K562 (cell line): ENCODE measurements around the gene GAPDH. TPM values are rescaled to one million over a fixed set of nuclear protein-coding genes. Genes with fewer than 3 reads are reported as not detected.

ENCODE experiments used
- ATAC-seq: fragments of 200-7000 bp; cut with Tn5 transposase; 3 replicates; pipeline ENCODE4 v1.9.1; 2020; ENCODE audit warnings: moderate library complexity
- BruUV-seq: library from RNA; stranded (reverse); fragments of 400-500 nt; replicated peaks from 2 replicates; lab custom pipeline; 2021; lab: Mats Ljungman, UMichigan
- CTCF ChIA-PET: fragments of 300-600 bp; formaldehyde crosslinking; extraction: SDS; loops from one replicate; lab custom pipeline; 2021; ENCODE audit warnings: low intra/inter-chr PET ratio; lab: Yijun Ruan, JAX
- POLR2A ChIA-PET: fragments of 300-600, 350-650 bp; sonication (Branson Sonifier 250); formaldehyde crosslinking; extraction: SDS; loops from one replicate; lab custom pipeline; 2021; ENCODE audit warnings: antibody characterized with exemption, inconsistent platforms; lab: Yijun Ruan, JAX
- DNase-seq, 4 experiments: peaks; one replicate each; pipeline versions ENCODE4 v3.0.0 to v3.0.0-alpha.2; 2011 to 2018; ENCODE audit warnings: low spot score in 3 of 4, mixed read lengths in 3 of 4; ENCODE audit errors: extremely low read depth in 1 of 4
- FAIRE-seq: peaks from 2 replicates; lab custom pipeline; 2011; peaks lifted over from hg19 to GRCh38; lab: Jason Lieb, UNC
- H2AFZ ChIP-seq: 2 replicates; pipeline ENCODE4 v1.6.0; 2011; ENCODE audit warnings: low read depth, low read length, control low read depth, inconsistent platforms
- H3K27ac ChIP-seq: fragments of 200-600 bp; 3 replicates; pipeline ENCODE4 v1.8.0; 2011; ENCODE audit warnings: low read depth, mild to moderate bottlenecking, control low read depth, inconsistent platforms, low read length, moderate library complexity, mixed read lengths; ENCODE audit errors: extremely low read depth
- H3K27me3 ChIP-seq, 2 experiments: fragments of 300-600 bp in 1 of 2; 2 replicates in 1 of 2; 3 replicates in 1 of 2; pipeline versions ENCODE4 v1.6.0 to v1.8.0; 2011; ENCODE audit warnings: inconsistent platforms in 2 of 2, low read length in 2 of 2, mild to moderate bottlenecking in 1 of 2, mixed read lengths in 1 of 2, moderate library complexity in 1 of 2; ENCODE audit not compliant: control insufficient read depth in 2 of 2, insufficient read depth in 2 of 2
- H3K36me3 ChIP-seq: fragments of 300-600 bp; 3 replicates; pipeline ENCODE4 v1.8.0; 2011; ENCODE audit warnings: mild to moderate bottlenecking, low read length, inconsistent platforms; ENCODE audit not compliant: control insufficient read depth, insufficient read depth
- H3K4me1 ChIP-seq, 2 experiments: fragments of 200-600 bp in 1 of 2; replicated peaks in 1 of 2; 2 replicates in 1 of 2; 3 replicates in 1 of 2; pipeline versions ENCODE4 v1.5.1 to v1.8.0; 2011; ENCODE audit warnings: inconsistent platforms in 2 of 2, low read length in 2 of 2, mild to moderate bottlenecking in 1 of 2, mixed read lengths in 1 of 2, moderate library complexity in 1 of 2; ENCODE audit not compliant: control insufficient read depth in 2 of 2, insufficient read depth in 2 of 2
- H3K4me2 ChIP-seq: 2 replicates; pipeline ENCODE4 v1.6.1; 2011; ENCODE audit warnings: low read length, control low read depth, inconsistent platforms, mixed read lengths; ENCODE audit not compliant: insufficient read depth
- H3K4me3 ChIP-seq: fragments of 200-600 bp; sonication (generic), shearing (Covaris generic); 2 replicates; pipeline ENCODE4 v1.5.1; 2016; ENCODE audit warnings: control low read depth, inconsistent platforms
- H3K79me2 ChIP-seq: fragments of 200-600 bp; 3 replicates; pipeline ENCODE4 v1.8.0; 2011; ENCODE audit warnings: low read length, inconsistent platforms; ENCODE audit not compliant: control insufficient read depth, insufficient read depth
- H3K9ac ChIP-seq, 2 experiments: 2 replicates each; pipeline versions ENCODE4 v1.6.0 to v1.6.1; 2011; ENCODE audit warnings: low read depth in 2 of 2, low read length in 2 of 2, control low read depth in 1 of 2, inconsistent platforms in 1 of 2, mild to moderate bottlenecking in 1 of 2, mixed read lengths in 1 of 2; ENCODE audit not compliant: insufficient read depth in 1 of 2
- H3K9me1 ChIP-seq: one replicate; pipeline ENCODE4 v1.6.0; 2011; ENCODE audit warnings: inconsistent platforms, mild to moderate bottlenecking, low read length, moderate library complexity; ENCODE audit not compliant: control insufficient read depth, insufficient read depth
- H3K9me3 ChIP-seq: replicated peaks from 2 replicates; pipeline ENCODE4 v1.5.1; 2011; ENCODE audit warnings: low read depth, low read length, inconsistent platforms; ENCODE audit not compliant: control insufficient read depth, insufficient read depth
- H4K20me1 ChIP-seq: replicated peaks from 2 replicates; pipeline ENCODE4 v1.6.1; 2011; ENCODE audit warnings: low read length, inconsistent platforms, mixed read lengths; ENCODE audit not compliant: control insufficient read depth, insufficient read depth
- CBFA2T2 ChIP-seq: fragments of 450-650 bp; conservative IDR thresholded peaks from 2 replicates; pipeline ENCODE4 v1.6.1; 2017; ENCODE audit warnings: mild to moderate bottlenecking
- JUND ChIP-seq, 2 experiments: IDR thresholded peaks; 2 replicates in 1 of 2; 3 replicates in 1 of 2; pipeline ENCODE4 v1.6.1; 2011; ENCODE audit warnings: borderline replicate concordance in 2 of 2, low read depth in 2 of 2, low read length in 2 of 2, improper control_type of control experiment in 1 of 2, missing biosample characterization in 1 of 2, missing genetic modification characterization in 1 of 2, missing genetic modification reagents in 1 of 2
- KLF13 ChIP-seq: fragments of 450-650 bp; IDR thresholded peaks from 2 replicates; pipeline ENCODE4 v1.6.1; 2016; ENCODE audit warnings: missing genetic modification characterization, low read depth, mild to moderate bottlenecking, missing compliant biosample characterization, moderate library complexity, borderline replicate concordance
- SPI1 ChIP-seq: IDR thresholded peaks from 2 replicates; pipeline ENCODE4 v1.6.1; 2011; ENCODE audit warnings: low read depth, low read length, control low read depth, borderline replicate concordance
- TAF9B ChIP-seq: fragments of 450-650 bp; IDR thresholded peaks from 2 replicates; pipeline ENCODE4 v1.6.1; 2018; ENCODE audit warnings: mild to moderate bottlenecking; ENCODE audit not compliant: partially characterized antibody
- TARDBP ChIP-seq: fragments of 450-650 bp; IDR thresholded peaks from 2 replicates; pipeline ENCODE4 v1.6.1; 2016
- ZNF316 ChIP-seq: fragments of 450-650 bp; IDR thresholded peaks from 2 replicates; pipeline ENCODE4 v1.6.1; 2016
- WGBS: fragments of 100-300 bp; shearing (Covaris generic); methylation state at CpG from one replicate; pipeline ENCODE4 v1.1.6; 2016; ENCODE audit warnings: low coverage, mixed read lengths; ENCODE audit not compliant: insufficient coverage; ENCODE audit errors: missing lambda C conversion rate; 5-methylcytosine and 5-hydroxymethylcytosine counted together
- in situ Hi-C: fragments of 300-500 bp; cut with MboI; formaldehyde crosslinking; loops from 4 replicates; pipeline ENCODE4 v1.15.0; 2018; ENCODE audit warnings: inconsistent platforms, mixed read lengths
- intact Hi-C: fragments of 100-400 bp; cut with micrococcal nuclease; formaldehyde crosslinking; loops from 2 replicates; pipeline ENCODE4 v1.14.2; 2022
- polyA plus RNA-seq, 8 experiments: library from polyadenylated mRNA; depleted of rRNA in 4 of 8; stranded (reverse) in 5 of 8; unstranded in 3 of 8; fragments of >200 nt; fragmentation: Nextera tagmentation in 2 of 8; fragmentation: Illumina TruSeq in 1 of 8; extraction: Ambion mirVana in 2 of 8; extraction: Trizol in 1 of 8; gene quantifications; 2 replicates each; pipeline versions ENCODE4 v1.2.1 to v1.2.3, GENCODE V29; 2011 to 2014; ENCODE audit warnings: inconsistent platforms in 1 of 8, missing spikeins in 1 of 8
- total RNA-seq, 7 experiments: library from RNA; depleted of rRNA in 6 of 7; stranded (reverse); fragments of >200 nt in 6 of 7; fragmentation: Illumina TruSeq in 2 of 7; extraction: Trizol in 2 of 7; gene quantifications; 2 replicates each; pipeline versions ENCODE4 v1.2.1 to v1.2.3, GENCODE V29; 2011 to 2021; ENCODE audit warnings: low replicate concordance in 1 of 7
- TF ChIP-seq, protein P1 (sequence below), 2 experiments: fragments of 250-450 bp in 1 of 2; fragments of 450-650 bp in 1 of 2; sonication (Bioruptor Pico) in 1 of 2; IDR thresholded peaks; 2 replicates each; pipeline versions ENCODE4 v1.6.1 to v1.8.0; 2016 to 2021; ENCODE audit warnings: mild to moderate bottlenecking in 2 of 2, moderate library complexity in 2 of 2, missing compliant biosample characterization in 1 of 2, missing genetic modification characterization in 1 of 2
- TF ChIP-seq, protein P2 (sequence below): sonication (generic); formaldehyde crosslinking; IDR thresholded peaks from 2 replicates; pipeline ENCODE4 v1.8.0; 2023; ENCODE audit warnings: mild to moderate bottlenecking, missing genetic modification reagents

The GAPDH gene
- total and polyA plus RNA-seq, 9 of the 15 experiments (the other 6 are each of a cell fraction or from before 2014, with no cell fraction given), result 2,206 to 6,793 (median 4,217) TPM

GRCh38 chr12:6527711-6528110, 6.6 kb upstream of the GAPDH start:
- CTCF ChIA-PET, result no interaction called here
- POLR2A ChIA-PET, result no interaction called here
- H3K4me1 ChIP-seq, result peaks cover 7 to 10% of the 10 kb centered on the region in 2 experiments; a peak in 4 of 5 replicates
- intact Hi-C loops (no loop called here), in situ Hi-C loops (no loop called here)
- H4K20me1 ChIP-seq, result no peaks in the 10 kb centered on the region
- H3K4me3 ChIP-seq, result no peak overlapping the region
- no peak overlapping the region for H3K27ac ChIP-seq
- H3K9me1 ChIP-seq, result no peaks in the 10 kb centered on the region
- FAIRE-seq (no peak), ATAC-seq (no peak), DNase-seq (no peak)
- peaks cover 94% of the 10 kb centered on the region for H3K36me3 ChIP-seq
- H3K9me3 ChIP-seq, result no peaks in the 10 kb centered on the region
- TF ChIP-seq TAF9B, result no peak
- TF ChIP-seq ZNF316, result peak; percentile 20; the same call in 1 of the 2 replicates
- no TSS peak for BruUV-seq
- 86% methylated on average over 4 of the region's 4 CpGs for WGBS
- H3K9ac ChIP-seq, result no peak overlapping the region
- H3K79me2 ChIP-seq, result peaks cover 9% of the 10 kb centered on the region; the same call in 2 of the 3 replicates
- H2AFZ ChIP-seq, result no peak overlapping the region
- H3K4me2 ChIP-seq, result no peak overlapping the region
- no peaks in the 10 kb centered on the region for H3K27me3 ChIP-seq

- no peak for DNase-seq
- intact Hi-C loops, result no loop called here
- in situ Hi-C loops, result no loop called here
- H3K27me3 ChIP-seq, result no peaks in the 10 kb centered on the region
- H3K9me3 ChIP-seq, result no peaks in the 10 kb centered on the region
- H2AFZ ChIP-seq, result no peak overlapping the region
- BruUV-seq, result no TSS peak
- peaks cover 19% of the 10 kb centered on the region for H3K79me2 ChIP-seq
- ATAC-seq, result no peak
- ChIA-PET POLR2A (interaction anchor here (0.6 to 1.8 kb wide), 3 partner anchors 17 to 340 kb away, joined by 3 to 8 read pairs (median 3); no protein-coding TSS in a partner anchor), CTCF (no interaction called here)
- no peak overlapping the region for H3K27ac ChIP-seq
- no peak overlapping the region for H3K4me2 ChIP-seq
- H3K4me3 ChIP-seq, result no peak overlapping the region
- H3K9ac ChIP-seq, result no peak overlapping the region
- H4K20me1 ChIP-seq, result no peaks in the 10 kb centered on the region
- TF ChIP-seq, protein P1, sequence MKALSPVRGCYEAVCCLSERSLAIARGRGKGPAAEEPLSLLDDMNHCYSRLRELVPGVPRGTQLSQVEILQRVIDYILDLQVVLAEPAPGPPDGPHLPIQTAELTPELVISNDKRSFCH (CRISPR knock-in tag; IDR thresholded peaks at IDR 0.05), result no peak
- TF ChIP-seq, protein P1 (tag; IDR thresholded peaks at IDR 0.05), result no peak
- TF ChIP-seq SPI1 (no peak), KLF13 (tag) (no peak), TARDBP (no peak), JUND (IDR thresholded peaks at IDR 0.05; ENCODE audit: borderline replicate concordance, low read depth, low read length) (no peak), JUND (tag; IDR thresholded peaks at IDR 0.05; ENCODE audit: borderline replicate concordance, low read depth, low read length) (no peak), CBFA2T2 (no peak)
- TF ChIP-seq, protein P2, sequence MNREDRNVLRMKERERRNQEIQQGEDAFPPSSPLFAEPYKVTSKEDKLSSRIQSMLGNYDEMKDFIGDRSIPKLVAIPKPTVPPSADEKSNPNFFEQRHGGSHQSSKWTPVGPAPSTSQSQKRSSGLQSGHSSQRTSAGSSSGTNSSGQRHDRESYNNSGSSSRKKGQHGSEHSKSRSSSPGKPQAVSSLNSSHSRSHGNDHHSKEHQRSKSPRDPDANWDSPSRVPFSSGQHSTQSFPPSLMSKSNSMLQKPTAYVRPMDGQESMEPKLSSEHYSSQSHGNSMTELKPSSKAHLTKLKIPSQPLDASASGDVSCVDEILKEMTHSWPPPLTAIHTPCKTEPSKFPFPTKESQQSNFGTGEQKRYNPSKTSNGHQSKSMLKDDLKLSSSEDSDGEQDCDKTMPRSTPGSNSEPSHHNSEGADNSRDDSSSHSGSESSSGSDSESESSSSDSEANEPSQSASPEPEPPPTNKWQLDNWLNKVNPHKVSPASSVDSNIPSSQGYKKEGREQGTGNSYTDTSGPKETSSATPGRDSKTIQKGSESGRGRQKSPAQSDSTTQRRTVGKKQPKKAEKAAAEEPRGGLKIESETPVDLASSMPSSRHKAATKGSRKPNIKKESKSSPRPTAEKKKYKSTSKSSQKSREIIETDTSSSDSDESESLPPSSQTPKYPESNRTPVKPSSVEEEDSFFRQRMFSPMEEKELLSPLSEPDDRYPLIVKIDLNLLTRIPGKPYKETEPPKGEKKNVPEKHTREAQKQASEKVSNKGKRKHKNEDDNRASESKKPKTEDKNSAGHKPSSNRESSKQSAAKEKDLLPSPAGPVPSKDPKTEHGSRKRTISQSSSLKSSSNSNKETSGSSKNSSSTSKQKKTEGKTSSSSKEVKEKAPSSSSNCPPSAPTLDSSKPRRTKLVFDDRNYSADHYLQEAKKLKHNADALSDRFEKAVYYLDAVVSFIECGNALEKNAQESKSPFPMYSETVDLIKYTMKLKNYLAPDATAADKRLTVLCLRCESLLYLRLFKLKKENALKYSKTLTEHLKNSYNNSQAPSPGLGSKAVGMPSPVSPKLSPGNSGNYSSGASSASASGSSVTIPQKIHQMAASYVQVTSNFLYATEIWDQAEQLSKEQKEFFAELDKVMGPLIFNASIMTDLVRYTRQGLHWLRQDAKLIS (CRISPR knock-in tag), result no peak
- WGBS, result 91% methylated on average over 12 of the region's 17 CpGs
- FAIRE-seq, result no peak
- H3K9me1 ChIP-seq, result no peaks in the 10 kb centered on the region
- H3K36me3 ChIP-seq, result peaks cover 84% of the 10 kb centered on the region
- H3K4me1 ChIP-seq, result peaks cover 7 to 19% of the 10 kb centered on the region in 2 experiments; a peak in 4 of 5 replicates
Observed at GRCh38 chr12:6528539-6529235, 5.6 kb upstream of the GAPDH start.
